PC-9 (cell line): ENCODE measurements around the gene CEP112.
"Not testable (repeated sequence)": the region's sequence is repeated elsewhere in the genome, so short reads cannot be mapped to it uniquely, and the experiment has no call there.

Source experiments
- EZH2 ChIP-seq: fragments of 200-600 bp; sonication (generic); IDR thresholded peaks from 2 replicates; pipeline ENCODE4 v1.8.0; 2017; ENCODE audit warnings: antibody characterized with exemption, low read depth
- TF ChIP-seq, protein P1 (sequence below): fragments of 200-600 bp; sonication (generic); conservative IDR thresholded peaks from 2 replicates; pipeline ENCODE4 v1.6.1; 2017; ENCODE audit warnings: mixed run types, antibody characterized with exemption, mild to moderate bottlenecking, moderate library complexity

DNA sequence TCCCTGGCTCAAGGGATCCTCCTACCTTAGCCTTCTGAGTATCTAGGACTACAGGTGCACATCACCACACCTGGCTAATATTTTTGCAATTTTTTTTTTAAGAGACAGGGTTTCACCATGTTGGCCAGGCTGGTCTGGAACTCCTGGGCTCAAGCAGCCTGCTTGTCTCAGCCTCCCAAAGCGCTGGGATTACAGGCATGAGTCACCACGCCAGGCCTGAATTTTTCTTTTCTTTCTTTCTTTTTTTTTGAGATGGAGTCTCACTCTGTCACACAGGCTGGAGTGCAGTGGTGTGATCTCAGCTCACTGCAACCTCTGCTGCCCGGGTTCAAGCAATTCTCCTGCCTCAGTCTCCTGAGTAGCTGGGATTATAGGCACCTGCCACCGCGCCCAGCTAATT, 510.2 kb downstream of the CEP112 start:
- not testable (repeated sequence) for TF ChIP-seq EZH2
- TF ChIP-seq, protein P1, sequence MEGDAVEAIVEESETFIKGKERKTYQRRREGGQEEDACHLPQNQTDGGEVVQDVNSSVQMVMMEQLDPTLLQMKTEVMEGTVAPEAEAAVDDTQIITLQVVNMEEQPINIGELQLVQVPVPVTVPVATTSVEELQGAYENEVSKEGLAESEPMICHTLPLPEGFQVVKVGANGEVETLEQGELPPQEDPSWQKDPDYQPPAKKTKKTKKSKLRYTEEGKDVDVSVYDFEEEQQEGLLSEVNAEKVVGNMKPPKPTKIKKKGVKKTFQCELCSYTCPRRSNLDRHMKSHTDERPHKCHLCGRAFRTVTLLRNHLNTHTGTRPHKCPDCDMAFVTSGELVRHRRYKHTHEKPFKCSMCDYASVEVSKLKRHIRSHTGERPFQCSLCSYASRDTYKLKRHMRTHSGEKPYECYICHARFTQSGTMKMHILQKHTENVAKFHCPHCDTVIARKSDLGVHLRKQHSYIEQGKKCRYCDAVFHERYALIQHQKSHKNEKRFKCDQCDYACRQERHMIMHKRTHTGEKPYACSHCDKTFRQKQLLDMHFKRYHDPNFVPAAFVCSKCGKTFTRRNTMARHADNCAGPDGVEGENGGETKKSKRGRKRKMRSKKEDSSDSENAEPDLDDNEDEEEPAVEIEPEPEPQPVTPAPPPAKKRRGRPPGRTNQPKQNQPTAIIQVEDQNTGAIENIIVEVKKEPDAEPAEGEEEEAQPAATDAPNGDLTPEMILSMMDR: not testable (repeated sequence)
